Fibroblast of mammary gland (primary cell): ENCODE results near the gene MARCHF2.
"Not testable (repeated sequence)": the region's sequence is repeated elsewhere in the genome, so short reads cannot be mapped to it uniquely, and the experiment has no call there.

Experiments
- DNase-seq: peaks from one replicate; pipeline ENCODE4 v3.0.0-alpha.2; 2010; ENCODE audit warnings: low read depth
- H3K4me3 ChIP-seq: 2 replicates; pipeline ENCODE4 v1.5.1; 2011; ENCODE audit warnings: low read depth, mild to moderate bottlenecking, low read length, moderate library complexity; ENCODE audit not compliant: control insufficient read depth
- CTCF ChIP-seq: conservative IDR thresholded peaks from 2 replicates; pipeline ENCODE4 v1.5.1; 2011; ENCODE audit warnings: low read depth, low read length, inconsistent platforms; ENCODE audit not compliant: control insufficient read depth, insufficient read depth

Gene MARCHF2

GRCh38 chr19:8404391-8405151 is 8.5 kb upstream of the MARCHF2 start:
- H3K4me3 ChIP-seq: no peak overlapping the region
- DNase-seq: no peak
- TF ChIP-seq CTCF: no peak

GRCh38 chr19:8410718-8411117 is 2.4 kb upstream of the MARCHF2 start:
- not testable (repeated sequence) for DNase-seq

GRCh38 chr19:8413629-8413995 is 507 bp downstream of the MARCHF2 start:
- peak overlapping the region; percentile 57 for H3K4me3 ChIP-seq
- DNase-seq: no peak
- TF ChIP-seq CTCF: no peak

More at GRCh38 chr19:8410718-8411117, 2.4 kb upstream of the MARCHF2 start:
- not testable (repeated sequence) for H3K4me3 ChIP-seq

GRCh38 chr19:8416796-8417195 is 3.7 kb downstream of the MARCHF2 start:
- DNase-seq: no peak
- TF ChIP-seq CTCF: no peak
- H3K4me3 ChIP-seq: no peak overlapping the region

GRCh38 chr19:8421484-8422461 is 8.7 kb downstream of the MARCHF2 start:
- no peak for TF ChIP-seq CTCF

GRCh38 chr19:8423817-8424223 is 10.7 kb downstream of the MARCHF2 start:
- TF ChIP-seq CTCF: no peak
- DNase-seq: peak; percentile 99
- no peak overlapping the region for H3K4me3 ChIP-seq

More at GRCh38 chr19:8421484-8422461, 8.7 kb downstream of the MARCHF2 start:
- H3K4me3 ChIP-seq: no peak overlapping the region
- DNase-seq: no peak

- DNase-seq, H3K4me3 ChIP-seq: not testable (repeated sequence)
Measured at GRCh38 chr19:8425331-8425730, 12.2 kb downstream of the MARCHF2 start.
